ENCODE measurements around the gene PPA1.
A peak's percentile ranks its signal among the peaks of the same experiment; 100 is the strongest.
"Not testable (repeated sequence)": the region's sequence is repeated elsewhere in the genome, so short reads cannot be mapped to it uniquely, and the experiment has no call there.

The PPA1 gene

DNA sequence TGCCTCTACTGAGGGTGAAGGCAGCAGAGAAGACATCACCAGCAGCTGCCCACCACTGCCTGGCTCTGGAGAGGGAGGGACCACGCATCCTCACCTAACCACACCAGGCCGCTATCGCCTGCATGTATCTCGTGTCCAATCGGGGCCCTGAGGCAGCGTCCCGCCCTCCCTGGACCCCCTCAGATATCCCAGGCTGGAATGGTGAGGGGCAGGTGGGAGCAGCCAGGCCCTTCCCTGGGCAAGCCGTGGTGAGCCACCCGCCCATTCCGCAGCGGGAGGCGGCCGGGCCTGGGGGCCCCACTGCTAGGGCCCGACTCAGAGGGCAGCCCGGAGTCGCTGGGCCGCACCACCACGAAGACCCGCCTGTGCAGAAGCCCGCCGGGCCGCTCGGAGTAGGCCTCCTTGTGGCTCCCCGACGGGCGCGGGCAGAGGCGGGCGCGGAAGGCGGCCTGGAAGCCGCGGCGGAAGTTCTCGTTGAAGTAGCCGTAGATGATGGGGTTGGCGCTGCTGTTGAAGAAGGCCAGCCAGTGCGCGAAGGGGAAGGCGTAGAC lies 21.6 kb upstream of the PPA1 start:
- no peak for DNase-seq

GRCh38 chr10:70253878-70254765 lies 20.9 kb upstream of the PPA1 start:
- DNase-seq: no peak

GRCh38 chr10:70250961-70251680 lies 17.9 kb upstream of the PPA1 start:
- no peak for DNase-seq

DNA sequence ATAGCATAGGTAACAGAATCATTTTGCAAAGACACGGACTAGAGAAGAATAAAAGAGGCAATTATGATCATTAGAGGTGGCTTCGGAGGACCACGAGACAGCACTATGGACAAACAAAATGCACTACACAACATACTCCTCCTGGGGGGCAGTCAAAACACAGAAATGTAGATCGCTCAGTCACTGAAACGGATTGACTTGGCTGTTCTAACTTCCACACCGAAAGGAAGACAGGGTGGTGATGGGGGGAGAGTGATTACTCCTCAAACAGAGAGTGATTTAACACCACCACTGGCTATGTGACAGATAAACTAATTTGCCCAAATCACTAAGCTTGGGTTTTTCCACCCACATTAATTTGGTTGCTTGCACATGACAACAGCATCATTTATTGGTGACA lies 14.1 kb upstream of the PPA1 start:
- DNase-seq: no peak

DNA sequence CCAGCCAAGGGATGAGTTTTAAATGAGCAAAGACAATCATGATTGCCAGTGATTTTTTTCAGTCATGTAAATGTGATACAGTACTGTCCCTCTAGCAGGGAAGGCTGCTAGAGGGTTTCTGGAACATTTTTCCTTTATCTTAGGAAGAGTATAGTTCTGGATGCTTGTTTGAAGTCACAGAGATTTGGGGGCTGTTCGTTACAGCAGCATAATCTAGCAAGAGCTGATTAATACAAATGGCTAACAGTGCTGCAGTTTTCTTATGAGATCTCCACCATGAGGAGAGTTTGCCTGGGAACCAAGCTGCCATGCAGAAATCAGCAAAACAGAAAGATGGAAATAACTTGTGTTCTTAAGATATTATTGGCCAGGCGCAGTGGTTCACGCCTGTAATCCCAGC lies 7.9 kb upstream of the PPA1 start:
- DNase-seq: no peak

DNA sequence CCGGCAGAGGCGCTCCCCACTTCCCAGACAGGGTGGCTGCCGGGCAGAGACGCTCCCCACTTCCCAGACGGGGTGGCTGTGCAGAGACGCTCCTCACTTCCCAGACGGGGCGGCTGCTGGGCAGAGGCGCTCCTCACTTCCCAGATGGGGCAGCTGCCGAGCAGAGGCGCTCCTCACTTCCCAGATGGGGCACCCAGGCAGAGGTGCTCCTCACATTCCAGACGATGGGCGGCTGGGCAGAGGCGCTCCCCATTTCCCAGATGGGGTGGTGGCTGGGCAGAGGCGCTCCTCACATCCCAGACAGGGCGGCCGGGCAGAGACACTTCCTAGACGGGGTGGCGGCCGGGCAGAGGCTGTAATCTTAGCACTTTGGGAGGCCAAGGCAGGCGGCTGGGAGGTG lies 6.8 kb upstream of the PPA1 start:
- DNase-seq: not testable (repeated sequence)

- DNase-seq: not testable (repeated sequence)
Measured at GRCh38 chr10:70239077-70239976, 6.1 kb upstream of the PPA1 start.

DNA sequence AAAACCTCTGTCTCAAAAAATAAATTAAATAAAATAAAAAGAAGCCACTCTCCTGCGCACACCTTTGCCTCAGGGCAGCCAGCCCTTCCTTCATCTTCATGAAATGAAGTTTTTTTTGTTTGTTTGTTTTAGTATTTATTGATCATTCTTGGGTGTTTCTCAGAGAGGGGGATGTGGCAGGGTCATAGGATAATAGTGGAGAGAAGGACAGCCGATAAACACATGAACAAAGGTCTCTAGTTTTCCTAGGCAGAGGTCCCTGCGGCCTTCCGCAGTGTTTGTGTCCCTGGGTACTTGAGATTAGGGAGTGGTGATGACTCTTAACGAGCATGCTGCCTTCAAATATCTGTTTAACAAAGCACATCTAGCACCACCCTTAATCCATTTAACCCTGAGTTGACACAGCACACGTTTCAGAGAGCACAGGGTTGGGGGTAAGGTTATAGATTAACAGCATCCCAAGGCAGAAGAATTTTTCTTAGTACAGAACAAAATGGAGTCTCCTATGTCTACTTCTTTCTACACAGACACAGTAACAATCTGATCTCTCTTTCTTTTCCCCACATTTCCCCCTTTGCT lies 4.8 kb upstream of the PPA1 start:
- not testable (repeated sequence) for DNase-seq

- no peak for DNase-seq
Measured at GRCh38 chr10:70234668-70235447, 1.6 kb upstream of the PPA1 start.

- no peak for DNase-seq
Measured at GRCh38 chr10:70233939-70234300, 691 bp upstream of the PPA1 start.

DNA sequence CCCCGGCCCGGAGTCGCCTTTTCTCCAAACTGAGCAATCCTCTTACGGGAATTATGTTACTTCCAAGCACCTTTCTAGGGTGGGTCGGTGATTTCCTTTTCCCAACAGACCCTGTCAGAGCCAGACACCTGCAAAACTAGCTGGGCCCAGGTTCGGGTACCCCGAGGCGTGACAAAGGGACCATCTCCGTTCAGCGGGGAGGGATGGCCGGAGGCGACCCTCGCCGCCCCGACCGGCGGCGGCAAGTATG lies 445 bp downstream of the PPA1 start:
- DNase-seq: no peak

DNA sequence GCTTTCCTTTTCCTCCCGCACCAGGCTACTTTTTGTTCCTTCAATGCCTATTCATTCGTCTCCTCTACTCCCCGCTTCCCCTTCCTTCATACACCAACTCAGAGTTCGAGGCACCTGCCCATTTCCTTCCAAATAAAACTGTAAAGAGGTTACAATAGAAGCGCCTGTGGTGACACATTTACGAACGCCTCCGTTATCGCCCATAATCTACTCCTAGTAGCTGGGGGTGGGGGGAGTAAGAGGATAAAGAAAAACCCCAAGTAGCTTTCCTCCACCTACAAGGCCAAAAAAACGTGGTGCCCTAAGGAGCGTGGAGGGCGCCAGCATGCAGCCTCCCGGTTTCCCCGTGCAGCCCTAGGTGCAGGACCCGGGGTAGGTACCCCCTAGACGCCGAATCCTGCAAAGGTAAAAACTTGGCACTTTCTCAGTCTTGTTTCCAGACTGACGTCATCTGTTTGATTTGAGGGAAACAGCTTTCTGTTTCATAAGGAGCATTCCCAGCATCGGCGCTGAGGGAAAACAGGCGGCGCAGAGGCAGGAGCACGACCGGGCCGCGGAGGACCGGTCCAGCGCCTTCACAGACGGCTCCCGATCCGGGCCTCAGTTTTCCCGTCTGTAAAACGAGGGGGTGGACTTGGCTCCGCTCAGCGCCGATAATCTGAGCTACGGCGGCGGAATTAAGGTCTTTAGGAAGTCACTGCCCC lies 922 bp downstream of the PPA1 start:
- DNase-seq: peak; percentile 15

DNA sequence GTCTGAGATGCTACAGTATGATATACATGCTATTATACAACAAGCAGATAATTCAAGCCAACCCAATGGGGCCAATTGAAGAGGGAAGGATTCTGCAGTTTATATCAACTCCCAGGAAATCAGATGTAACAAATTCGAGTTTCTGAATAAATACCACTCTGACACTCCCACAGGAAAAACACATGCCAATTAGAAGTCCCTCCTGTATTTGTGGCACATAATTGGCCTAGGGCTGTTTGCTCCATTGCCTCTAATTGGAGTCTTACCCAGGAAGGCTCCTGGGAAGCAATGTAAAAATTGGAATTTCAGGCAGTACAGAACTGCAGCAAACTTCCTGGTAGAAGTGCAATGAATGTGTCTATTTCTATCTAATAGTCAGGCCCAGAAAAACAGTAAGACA lies 4.7 kb downstream of the PPA1 start:
- DNase-seq: no peak

GRCh38 chr10:70227548-70228320 lies 5.5 kb downstream of the PPA1 start:
- DNase-seq: no peak

DNA sequence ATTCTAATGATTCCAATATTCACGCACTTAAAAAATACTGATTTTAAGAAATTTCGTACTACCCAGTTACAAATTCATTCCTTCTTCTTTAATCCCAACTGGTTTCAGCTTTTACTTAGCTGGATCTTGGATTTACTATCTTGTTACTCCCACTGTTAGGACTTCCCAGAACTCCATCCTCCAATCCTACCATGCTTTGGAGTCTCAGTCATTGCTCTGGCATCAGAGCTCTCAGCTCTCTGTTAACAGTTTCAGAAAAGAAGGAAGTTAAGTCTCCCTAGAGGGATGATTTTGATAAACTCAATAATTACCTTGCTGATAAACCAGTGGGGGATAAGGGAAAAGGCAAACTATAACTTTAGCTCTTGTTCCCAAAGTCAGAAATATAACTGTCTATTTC lies 9.5 kb downstream of the PPA1 start:
- DNase-seq: no peak

- DNase-seq: not testable (repeated sequence)
Measured at GRCh38 chr10:70222811-70223447, 10.3 kb downstream of the PPA1 start.

GRCh38 chr10:70222340-70222794 lies 10.9 kb downstream of the PPA1 start:
- DNase-seq: no peak

GRCh38 chr10:70221030-70221429 lies 12.2 kb downstream of the PPA1 start:
- DNase-seq: no peak

DNA sequence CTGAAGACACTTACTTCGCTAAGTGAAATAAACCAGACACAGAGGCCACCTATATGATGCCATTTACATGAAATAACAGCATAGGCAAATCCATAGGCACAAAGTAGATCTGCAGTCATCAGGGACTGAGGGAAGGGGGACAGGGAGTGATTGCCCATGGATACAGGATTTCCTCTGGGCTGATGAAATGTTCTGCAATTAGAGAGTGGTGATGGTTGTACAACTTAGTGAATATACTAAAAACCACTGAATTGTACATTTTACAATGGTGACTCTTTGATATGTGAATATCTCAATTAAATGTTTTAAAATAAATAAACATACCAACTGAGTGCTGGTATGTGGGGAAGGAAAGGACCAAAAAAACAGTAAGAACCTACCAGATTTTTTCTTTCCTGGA lies 20.4 kb downstream of the PPA1 start:
- no peak for DNase-seq

DNA sequence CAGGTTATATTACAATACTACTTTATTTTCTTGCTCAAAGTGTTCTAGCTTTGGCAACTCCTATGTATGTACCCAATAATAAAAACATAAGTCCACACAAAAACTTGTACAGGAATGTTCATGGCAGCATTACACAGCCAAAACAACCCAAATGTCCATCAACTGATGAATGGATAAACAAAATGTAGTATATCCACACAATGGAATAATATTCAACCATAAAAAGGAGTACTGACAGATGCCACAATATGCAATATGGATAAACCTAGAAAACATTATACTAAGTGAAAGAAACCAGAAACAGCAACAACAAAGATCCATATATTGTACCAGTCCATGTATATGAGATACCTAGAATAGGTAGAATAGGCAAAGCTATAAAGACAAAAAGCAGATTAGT lies 21.0 kb downstream of the PPA1 start:
- no peak for DNase-seq

Measured in KG1 (cell line).